Islet of Langerhans (tissue), 1 donor: ENCODE results near the gene PRR5L.
A peak's percentile ranks its signal among the peaks of the same experiment; 100 is the strongest.

Source experiments
- FAIRE-seq: peaks from one replicate; lab custom pipeline; 2011; peaks lifted over from hg19 to GRCh38; lab: Jason Lieb, UNC

Gene PRR5L

DNA sequence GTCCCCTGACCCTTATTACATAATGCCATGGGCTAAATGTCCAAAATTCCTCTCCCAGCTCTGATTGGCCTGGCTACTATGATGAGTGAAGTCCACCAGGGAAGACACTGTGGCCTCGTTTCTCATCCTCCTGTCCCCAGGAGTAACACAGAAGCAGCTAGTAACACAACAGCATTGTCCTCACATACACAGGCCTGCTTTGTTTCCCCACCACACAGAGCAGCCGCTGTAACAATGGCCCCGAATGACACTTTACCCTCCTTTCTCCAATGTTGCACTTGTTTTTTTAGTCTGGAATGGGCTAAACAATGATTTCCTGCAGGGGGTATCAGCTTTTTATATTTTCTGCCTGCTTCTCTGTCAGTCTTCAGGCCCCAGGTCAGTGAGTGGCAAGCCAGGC, at the start of gene PRR5L:
Gene PRR5L, plus strand, starts transcription at position 363 of the 400 bp plus-strand sequence. CDS start 104,834 bp downstream, outside the sequence.
- FAIRE-seq, result no peak

DNA sequence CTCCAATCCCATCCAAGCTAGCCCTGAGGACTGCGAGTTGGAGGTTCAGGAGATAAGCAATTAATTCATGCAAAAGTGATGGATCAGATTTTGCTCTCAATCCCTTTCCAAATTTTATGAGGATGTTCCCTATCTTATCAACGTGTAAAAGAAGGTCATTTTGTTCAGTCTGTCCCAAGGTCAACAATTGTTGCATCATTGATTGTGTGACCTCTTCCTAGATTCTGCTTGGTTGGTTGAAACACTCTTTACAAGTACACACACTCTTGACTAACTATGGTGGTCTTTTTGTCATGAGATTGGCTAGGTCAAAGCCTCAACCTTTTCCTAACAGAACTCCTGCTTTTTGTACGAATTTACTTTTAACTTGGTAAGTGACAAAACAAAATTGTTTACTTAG, 48.6 kb upstream of the PRR5L start:
- no peak for FAIRE-seq

GRCh38 chr11:36248436-36248835, 47.7 kb upstream of the PRR5L start:
- FAIRE-seq, result no peak

GRCh38 chr11:36249246-36249645, 46.8 kb upstream of the PRR5L start:
- FAIRE-seq, result peak; percentile 21

DNA sequence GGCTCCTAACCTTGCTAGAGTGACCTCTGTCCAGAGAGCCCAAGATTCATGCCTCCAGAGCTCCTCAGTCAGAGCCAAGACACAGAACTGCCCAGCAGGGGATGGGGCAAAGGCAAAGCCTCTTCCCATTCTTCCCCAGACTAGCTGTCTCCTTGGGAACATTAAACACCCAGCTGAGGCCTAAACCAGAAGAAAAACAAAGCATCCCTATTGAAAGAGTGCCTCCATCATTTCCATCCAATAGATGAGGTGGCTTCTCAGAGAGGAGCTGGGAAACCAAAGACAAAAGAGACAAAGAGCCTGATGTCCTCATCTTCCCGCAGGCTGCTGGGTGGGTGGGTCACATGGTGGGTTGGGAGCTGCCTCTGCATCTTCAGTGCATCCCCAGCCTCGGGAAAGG, 44.3 kb upstream of the PRR5L start:
- no peak for FAIRE-seq

DNA sequence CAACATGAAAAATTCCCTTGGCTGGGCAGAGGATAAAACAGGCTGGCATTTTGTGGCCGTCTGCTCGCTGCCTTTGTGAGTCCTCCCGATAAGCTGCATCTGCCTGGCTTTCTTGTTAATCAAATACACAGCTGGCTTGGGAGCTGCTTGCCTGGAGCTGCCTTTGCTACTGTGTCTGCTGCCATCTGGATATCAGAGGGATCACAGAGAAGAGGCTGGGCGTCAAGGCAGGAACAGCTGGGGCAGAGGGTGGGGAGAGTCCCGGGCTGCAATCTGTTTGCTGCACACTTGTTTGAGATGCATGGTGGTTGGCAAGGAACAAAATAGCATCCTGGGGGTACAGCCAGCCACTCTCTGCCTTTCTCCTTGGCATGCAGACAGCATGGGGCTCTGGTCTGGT, 42.9 kb upstream of the PRR5L start:
- FAIRE-seq, result no peak

DNA sequence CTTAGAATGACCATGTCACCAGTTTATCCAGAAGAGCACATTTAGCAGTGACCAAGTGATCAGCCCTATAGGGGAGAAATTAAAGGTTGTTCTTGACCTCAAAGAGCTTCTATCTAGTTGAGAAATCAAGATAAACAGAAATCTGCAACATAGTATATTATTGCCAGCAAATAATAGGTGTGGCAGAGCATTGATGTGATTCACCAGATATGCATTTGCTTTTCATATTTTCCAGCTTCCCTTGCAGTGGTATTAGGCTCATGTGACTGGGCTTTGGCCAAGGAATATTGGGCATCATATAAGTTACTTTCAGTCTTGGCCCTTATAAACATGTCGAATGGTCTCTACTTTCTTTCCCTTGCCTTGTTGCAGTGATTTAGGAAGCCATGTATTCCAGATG, 41.4 kb upstream of the PRR5L start:
- FAIRE-seq, result no peak

DNA sequence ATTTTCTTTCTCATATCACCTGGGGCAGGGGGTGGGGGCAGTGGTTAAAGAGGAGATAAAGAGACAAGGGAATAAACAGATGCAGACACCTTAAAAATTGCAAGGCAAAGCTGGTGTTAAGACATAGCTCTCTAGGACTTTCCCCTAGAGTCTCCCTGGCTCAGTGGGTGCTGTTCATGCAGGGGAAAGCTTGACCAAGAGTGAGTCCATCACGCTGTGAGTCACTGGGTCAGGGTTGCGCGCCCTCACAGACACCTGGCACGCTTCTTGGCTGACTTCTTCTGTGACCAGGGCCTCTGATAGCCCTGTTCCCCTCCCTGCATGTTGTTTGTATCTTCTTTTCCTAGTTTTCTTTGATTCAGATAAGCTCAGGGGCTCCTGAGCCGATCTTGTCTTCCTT, 38.7 kb upstream of the PRR5L start:
- no peak for FAIRE-seq

GRCh38 chr11:36258730-36259360, 37.2 kb upstream of the PRR5L start:
- no peak for FAIRE-seq

- FAIRE-seq, result no peak
These were observed 35.0 kb upstream of the PRR5L start for GRCh38 chr11:36261094-36261493.

DNA sequence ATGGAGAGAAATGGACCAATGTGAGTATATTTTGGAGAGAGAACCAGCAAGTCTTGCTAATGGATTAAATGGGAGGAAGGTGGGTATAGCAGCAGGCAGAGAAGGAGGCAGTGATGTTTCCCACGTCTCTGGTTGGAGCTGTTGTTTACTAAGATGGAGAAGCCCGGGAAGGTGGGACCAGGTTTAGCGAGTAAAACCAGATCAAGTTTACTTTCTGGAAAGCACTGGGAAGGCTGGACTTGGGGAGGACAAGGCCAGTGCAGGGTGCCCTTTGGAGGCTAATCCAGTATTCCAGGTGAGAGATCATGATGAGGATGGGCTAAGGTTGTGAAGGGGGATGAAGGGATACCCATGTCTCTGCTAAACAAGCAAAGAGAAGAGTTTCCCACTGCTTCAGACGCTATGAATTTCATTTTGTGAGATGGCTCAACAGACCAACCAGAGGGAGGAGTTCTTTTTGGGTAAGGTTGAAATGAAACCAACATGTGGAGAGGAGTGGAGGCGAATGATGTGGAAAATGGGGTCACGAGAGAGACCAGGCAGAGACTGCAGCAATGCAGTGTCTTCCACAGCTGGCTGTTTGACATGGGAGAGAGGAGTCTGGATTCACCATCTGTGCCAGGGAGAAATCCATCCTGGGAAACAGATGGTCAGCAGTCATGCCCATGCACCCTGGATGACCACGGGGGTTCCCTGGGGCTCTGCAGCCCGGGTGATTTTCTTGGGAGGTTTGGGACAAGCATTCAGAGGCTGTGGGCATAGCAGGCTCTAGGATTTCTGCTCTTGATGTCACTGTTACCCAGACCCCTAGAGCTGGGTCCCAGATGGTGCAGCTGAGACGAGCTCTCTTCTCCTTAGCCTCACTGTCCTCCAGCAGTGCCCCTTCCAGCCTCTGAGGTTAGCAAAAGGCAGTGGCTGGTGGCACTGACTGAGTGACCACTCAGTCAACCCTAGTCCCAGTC, 31.8 kb upstream of the PRR5L start:
- no peak for FAIRE-seq

- FAIRE-seq, result no peak
These were observed 31.1 kb upstream of the PRR5L start for GRCh38 chr11:36264973-36265344.

DNA sequence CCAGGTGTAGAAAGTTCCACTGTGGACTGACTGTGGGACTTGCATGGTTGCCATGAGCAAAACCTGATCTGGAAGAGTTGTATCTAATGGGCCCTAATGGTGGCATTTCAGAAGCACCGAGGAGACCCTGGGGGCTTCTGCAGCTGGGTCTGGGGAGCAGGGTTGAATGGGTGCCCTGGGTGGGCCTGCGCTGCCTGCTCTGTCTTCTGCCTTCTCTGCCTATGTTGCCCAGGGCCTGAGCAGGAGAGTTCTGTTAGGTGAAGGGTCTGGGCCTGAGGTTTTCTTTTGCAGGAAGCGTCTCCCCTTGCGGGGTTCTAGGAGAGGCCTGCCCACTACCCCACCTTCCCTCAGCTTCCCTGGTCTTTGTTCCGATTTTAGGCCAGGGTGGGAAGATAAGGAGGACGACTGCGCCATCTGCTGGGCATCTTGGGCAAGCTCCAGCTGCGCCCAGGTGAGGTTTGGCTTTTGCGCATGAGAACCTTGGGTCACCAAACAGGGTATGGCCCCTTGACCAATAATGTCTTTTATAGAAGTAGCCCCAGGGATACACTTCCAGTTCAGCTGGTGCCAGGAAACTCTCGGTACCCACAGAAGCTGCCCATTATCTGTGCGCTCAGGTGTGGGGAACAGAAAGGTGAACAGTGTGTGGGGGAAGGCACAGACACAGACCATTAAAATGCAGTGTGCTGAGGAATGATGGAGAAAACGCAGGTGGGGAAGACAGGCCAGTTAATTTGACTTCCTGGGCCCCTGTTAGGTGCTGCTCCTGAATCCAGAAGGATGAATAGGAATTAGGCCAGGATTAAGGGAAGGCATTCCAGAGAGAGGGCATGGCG, 30.1 kb upstream of the PRR5L start:
- no peak for FAIRE-seq

DNA sequence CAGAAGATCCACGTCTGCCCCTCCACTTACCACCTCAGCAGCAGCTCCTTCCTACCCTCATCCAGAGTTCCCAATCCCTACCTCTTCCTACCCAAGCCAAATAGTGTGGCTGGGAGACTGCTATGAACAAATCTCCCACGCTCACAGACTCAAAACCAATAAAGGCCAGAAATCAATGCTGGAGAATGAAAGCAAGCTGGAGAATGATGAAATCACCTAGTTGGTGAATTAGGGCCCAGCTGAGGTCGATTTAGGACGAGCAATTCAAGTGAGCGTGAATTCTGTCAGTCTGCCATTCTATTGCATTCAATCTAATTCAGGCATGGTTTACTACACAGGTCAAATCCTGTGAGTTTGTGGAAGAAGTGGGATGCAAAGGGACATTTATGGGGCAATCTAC, 29.3 kb upstream of the PRR5L start:
- no peak for FAIRE-seq

DNA sequence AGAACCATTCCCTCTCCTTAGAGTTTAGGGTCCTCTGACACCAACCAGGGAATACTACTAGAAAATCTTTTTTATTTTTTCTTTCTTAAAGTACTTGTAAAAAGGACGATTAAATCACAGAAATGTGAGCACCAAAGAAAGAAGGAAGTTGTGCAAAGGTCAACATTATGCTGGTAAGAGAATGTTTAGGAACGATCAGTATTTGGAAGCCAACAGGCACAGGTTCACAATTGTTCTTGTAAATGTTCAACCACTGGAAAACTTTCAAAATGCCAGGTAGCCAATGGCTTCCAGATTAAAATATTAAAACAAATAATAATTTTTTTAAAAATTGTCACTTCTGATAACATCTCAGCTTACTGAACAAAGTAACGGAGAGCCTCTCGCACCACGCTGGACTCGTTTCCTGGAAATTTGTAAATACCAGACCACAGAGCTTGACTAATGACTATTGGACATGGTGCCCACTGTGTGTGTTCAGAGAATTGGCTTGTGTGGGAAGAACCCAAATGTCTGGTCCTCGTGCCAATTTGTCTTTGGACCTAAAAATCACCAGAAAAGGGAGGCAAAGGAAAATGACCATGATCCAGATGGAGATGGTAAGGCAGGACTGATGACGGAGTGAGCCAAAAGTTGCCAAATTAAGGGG, 27.6 kb upstream of the PRR5L start:
- no peak for FAIRE-seq

GRCh38 chr11:36270701-36271100, 25.4 kb upstream of the PRR5L start:
- FAIRE-seq, result no peak

- no peak for FAIRE-seq
These were observed 24.2 kb upstream of the PRR5L start for GRCh38 chr11:36271794-36272407.

DNA sequence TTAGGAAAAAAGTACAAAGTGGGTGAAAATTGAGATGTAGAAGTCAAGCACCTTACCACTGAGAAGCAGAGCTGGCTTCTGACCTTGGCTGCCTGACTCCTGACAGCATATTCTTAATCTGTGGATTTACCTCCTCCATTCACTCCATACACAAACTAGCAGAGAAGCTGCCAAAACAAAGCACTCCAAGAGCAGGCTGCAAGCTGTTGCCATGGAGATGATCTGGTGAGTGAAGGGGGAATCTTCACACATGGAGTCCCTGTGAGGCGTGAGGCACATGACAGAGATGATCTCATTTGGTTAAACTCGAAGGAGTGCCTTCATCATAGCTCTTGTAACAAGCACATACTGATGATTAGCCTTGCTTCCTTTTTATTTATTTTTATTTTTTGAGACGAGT, 23.0 kb upstream of the PRR5L start:
- FAIRE-seq, result no peak

- FAIRE-seq, result no peak
These were observed 21.7 kb upstream of the PRR5L start for GRCh38 chr11:36274414-36274813.

- FAIRE-seq, result peak; percentile 89
These were observed 17.4 kb upstream of the PRR5L start for GRCh38 chr11:36278531-36279282.

DNA sequence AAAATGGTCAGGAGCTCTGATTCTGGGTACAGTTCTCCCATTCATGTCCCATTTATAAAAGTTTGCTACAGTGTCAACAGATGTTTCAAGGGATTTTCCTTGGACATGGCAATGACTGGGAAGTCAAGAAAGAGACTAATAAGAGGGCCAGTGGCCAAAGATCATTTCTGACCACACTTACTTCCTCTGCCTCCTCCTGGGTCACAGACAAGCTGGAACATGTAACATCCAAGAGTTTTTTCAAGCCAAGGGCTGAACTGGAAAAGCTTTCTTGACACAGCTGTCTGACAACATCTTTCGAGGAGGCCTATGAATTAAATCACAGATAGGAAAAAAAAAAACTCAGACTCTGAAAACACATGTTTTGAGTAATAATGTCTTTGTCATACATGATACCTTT, 15.6 kb upstream of the PRR5L start:
- no peak for FAIRE-seq
